Right hindlimb (tissue), 1 donor: Measurements from ENCODE around the gene MBD3L4.
"Not testable (repeated sequence)": the region's sequence is repeated elsewhere in the genome, so short reads cannot be mapped to it uniquely, and the experiment has no call there.

Experiments
- DNase-seq: peaks from one replicate; pipeline ENCODE4 v3.0.0-alpha.2; 2018

The MBD3L4 gene

DNA sequence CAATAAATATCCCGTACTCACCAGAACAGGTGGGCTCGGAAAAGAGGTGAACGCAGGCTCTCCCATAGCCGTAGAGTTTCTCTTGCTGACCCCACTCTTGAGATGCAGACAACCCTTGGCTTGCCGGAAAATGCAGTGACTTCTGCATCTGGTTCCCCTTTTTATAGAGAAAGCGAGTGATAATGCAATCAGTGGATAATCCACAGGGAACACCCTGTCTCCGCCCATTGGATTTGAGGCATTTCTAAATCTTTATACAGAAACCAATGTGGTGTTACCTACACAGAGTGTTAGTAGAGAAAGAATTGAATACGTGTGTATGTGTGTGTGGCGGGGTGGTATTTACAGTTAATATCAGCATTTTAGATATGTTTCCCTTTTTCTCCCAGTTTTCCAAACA, at the start of gene MBD3L4:
TSS of gene MBD3L4 (minus strand) at position 101 of the 400 bp plus-strand sequence. CDS start at position 66, 35 bp downstream.
- DNase-seq, result not testable (repeated sequence)

DNA sequence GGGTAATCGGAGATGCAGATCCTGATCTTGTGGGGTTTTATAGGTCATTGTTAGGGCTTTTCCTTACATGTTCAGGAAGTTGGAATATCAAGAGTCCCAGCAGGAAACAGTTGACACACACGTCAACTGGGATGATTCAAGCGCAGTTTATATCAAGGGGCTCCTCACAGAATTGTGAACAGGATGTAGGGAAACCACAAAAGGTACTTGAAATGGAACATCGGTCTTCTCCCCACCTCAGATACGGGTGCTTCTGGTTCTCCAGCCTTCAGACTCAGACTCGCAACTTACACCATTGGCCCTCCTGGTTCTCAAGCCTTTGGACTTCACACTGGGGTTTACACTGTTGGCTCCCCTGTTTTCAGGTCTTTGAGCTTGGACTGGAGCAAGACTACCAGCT, 49.0 kb upstream of the MBD3L4 start:
- DNase-seq, result no peak

DNA sequence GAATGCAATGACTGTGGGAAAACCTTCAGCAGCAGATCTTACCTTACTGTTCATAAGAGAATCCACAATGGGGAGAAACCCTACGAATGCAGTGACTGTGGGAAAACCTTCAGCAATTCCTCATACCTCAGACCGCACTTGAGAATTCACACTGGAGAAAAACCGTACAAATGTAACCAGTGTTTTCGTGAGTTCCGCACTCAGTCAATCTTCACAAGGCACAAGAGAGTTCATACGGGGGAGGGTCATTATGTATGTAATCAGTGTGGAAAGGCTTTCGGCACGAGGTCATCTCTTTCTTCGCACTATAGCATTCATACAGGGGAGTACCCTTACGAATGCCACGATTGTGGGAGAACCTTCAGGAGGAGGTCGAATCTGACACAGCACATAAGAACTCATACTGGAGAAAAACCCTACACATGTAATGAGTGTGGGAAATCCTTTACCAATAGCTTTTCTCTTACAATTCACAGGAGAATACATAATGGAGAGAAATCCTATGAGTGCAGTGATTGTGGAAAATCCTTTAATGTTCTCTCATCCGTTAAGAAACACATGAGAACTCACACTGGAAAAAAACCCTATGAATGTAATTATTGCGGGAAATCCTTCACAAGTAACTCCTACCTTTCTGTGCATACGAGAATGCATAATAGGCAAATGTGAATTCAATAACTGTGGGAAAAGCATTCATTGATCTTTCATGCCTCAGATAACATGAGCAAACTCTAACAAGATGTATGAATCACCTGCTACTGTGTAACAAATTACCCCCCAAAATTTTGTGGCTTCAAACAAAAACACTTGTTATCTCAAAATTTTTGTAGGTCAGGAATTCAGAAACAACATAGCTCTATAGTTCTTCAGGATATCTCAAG, 43.3 kb upstream of the MBD3L4 start:
- DNase-seq, result no peak

DNA sequence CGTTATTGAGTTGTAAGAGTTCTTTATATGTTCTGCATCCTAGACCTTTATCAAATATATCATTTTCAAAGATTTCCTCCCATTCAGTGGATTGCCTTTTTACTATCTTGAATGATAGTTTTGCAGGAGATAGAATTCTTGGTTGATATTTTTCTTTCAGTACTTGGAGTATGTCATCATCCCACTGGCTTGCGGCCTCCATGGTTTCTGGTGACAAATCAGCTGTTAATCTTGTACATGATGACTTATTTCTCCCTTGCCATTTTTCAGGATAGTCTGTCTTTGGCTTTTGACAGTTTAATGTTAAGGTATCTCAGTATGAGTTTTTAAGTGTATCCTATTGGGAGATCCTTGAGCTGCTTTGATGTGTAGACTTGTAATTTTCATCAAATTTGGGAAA, 38.0 kb upstream of the MBD3L4 start:
- no peak for DNase-seq

DNA sequence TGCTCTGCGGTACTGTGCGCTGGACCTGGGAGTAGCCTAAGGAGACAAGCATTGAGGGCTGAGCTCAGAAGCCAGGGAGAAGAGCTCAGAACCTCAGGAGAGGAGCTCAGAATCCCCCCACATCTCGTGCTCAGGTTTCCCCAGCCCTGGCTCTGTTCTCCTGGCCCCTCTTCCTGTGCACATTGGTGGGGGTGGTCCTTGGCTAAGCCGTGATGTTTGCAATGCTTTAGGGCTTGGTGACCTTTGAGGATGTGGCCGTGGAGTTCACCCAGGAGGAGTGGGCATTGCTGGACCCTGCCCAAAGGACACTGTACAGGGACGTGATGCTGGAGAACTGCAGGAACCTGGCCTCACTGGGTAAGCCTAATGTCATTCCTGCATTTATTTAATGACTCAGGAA, 36.2 kb upstream of the MBD3L4 start:
- no peak for DNase-seq

DNA sequence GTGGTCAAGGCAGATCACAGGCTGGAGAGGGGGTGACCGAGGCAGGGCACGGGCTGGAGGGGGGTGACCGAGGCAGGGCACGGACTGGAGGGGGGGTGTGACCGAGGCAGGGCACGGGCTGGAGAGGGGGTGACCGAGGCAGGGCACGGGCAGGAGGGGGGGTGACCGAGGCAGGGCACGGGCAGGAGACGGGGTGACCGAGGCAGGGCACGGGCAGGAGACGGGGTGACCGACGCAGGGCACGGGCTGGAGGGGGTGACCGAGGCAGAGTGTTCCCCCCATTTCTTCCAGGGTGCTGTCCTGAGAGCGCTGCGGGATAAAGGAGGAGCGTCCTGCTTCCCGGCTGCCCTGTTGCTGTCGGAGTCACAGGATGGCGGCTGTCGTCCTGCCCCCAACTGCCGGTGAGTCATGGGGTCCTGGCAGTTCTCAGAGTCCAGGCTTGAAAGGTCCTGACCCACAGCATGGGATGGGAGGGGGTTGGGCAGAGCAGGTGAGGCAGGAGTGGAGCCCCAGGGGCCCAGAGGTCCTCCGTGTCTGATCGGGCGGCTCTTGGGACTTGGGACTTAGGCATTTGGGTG, 34.8 kb upstream of the MBD3L4 start:
- DNase-seq, result no peak

DNA sequence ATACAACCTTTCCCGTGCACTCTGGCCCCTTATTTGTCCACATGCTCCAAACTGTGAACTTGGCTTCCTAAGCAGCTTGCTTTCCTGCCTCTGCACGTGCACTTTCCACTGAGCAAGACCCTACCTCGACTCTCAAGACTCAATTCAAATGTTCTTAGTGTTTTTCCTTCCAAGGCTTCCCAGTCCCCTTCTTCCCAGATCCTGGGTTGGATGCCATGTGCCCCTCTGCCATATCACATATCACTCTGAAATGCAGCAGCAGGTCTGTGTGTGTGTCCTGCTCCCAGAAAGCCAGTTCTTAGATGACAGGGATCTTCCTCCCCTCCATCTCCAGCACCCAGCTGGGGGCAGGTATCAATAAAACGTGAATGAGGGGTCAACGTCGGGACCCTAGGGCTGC, 32.6 kb upstream of the MBD3L4 start:
- DNase-seq, result no peak

DNA sequence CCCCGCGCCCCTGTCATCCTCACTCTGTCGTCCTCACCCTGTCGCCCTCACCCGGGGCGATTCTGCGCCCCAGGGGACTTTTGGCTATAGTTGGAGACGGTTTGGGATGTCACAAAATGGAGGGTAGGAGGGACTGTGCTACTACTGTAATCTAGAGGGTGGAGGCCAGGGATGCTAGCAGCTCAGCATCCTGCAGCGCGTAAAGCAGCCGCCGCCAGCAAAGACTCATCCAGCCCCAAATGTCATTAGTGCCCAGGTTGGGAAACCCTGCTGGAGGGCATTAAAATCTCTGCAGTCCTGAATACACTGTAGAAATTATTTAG, 29.9 kb upstream of the MBD3L4 start:
- no peak for DNase-seq

DNA sequence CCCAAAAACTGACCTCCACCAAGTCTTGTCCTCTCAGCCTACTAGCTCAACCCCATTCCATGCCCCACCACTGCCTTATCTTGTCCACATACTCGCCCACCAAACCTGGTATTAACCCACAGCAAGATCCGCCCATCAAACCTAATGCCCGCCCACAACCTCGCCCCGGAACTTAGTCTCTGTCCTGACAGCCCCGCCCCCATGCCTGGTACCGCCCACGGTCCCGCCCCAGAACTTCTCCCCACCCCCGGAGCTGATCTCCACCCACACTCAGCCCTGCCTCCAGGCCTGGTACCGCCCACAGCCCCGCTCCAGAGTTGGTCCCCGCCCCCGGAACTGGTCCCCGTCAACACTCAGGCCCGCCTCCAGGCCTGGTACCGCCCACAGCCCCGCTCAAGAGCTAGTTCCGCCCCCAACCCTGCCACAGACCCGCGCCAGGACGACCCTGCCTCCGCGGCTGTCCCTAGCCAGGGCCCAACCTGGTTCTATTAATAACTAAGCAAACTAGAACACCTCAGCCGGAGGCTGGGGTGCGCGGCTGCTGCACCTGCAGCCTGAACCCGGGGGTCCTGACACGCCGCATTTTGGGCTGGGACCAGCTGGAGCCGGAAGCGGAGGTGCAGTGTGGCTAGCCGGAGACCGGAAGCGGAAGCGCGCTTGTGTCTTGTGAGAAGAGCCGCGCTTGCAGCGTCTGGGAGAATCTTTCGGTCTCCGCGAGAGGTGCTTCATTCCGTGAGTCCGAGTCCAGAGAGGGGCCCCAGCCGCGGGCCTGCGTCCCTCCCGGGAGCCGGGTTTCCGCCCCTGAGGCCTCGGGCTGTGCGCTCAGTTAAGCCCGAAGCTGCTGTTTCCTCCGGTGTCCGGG, 29.3 kb upstream of the MBD3L4 start, which contains the start of gene ZNF557:
TSS of gene ZNF557 (plus strand) at position 662 of the 862 bp plus-strand sequence. CDS start 5,372 bp downstream, outside the sequence.
- DNase-seq, result peak; percentile 99

DNA sequence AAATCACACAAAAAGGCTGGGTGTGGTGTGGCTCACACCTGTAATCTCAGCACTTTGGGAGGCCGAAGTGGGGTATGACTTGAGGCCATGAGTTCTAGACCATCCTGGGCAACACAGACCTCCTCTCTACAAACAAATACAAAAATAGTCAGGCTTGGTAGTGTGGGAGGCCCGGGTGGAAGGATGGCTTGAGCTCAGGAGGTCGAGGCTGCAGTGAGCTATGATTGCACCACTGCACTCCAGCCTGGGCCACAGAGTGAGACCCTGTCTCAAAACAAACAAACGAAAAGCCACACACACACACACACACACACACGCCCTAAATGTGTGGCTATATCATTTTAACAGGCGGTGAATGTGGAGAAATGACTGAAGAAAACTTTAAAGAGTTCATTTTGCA, 28.6 kb upstream of the MBD3L4 start:
- no peak for DNase-seq

DNA sequence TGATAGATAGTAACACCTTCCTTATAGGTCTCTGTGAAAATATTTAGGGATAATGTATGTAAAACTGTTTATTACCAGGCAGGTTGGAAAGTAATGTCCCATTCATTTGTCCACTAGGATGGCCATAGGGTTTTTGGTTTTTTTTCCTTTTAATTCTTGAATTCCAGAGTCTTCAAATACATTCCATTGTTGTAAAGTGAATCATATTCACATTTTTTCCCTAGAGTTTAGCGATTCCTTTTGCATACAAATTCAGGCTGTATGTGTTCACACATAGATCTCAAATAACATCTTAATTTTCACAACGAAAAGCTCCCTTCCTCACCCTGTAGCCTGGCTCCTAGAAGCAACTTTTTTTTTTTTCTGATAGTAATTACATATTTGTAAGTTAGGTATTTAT, 27.7 kb upstream of the MBD3L4 start:
- DNase-seq, result no peak

DNA sequence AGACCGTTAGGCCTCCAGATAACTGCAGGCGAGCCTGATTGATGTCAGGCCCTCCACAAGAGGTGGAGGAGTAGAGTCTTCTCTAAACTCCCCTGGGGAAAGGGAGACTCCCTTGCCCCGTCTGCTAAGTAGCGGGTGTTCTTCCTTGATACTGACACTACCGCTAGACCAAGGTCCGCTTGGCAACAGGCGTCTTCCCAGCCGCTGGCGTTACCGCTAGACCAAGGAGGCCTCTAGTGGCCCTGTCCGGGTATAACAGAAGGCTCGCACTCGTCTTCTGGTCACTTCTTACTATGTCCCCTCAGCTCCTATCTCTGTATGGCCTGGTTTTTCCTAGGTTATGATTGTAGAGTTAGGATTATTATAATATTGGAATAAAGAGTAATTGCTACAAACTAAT, 27.1 kb upstream of the MBD3L4 start:
- not testable (repeated sequence) for DNase-seq

DNA sequence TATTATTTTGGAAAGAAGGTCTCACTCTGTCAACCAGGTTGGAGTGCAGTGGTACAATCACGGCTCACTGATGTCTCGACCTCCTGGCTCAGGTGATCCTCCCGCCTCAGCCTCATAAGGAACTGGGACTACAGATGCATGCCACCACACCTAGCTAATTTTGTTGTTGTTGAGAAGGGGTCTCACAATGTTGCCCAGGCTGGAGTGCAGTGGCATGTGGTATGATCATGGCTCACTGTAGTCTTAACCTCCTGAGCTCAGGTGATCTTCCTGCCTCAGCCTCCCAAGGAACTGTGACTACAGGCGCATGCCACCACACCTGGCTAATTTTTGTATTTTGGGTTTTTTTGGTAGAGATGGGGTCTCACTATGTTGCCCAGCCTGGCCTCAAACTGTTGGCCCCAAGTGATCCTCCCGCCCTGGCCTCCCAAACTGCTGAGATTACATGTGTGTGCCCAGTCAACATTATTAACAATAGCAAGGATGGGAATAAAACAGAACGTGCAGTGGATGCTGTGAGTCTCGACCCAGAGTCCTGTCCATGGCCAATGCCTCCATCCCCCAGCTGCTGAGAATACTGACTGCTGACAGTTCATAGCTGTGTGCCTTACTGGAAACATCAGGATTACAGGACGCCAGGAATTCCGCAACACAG, 23.9 kb upstream of the MBD3L4 start:
- no peak for DNase-seq

DNA sequence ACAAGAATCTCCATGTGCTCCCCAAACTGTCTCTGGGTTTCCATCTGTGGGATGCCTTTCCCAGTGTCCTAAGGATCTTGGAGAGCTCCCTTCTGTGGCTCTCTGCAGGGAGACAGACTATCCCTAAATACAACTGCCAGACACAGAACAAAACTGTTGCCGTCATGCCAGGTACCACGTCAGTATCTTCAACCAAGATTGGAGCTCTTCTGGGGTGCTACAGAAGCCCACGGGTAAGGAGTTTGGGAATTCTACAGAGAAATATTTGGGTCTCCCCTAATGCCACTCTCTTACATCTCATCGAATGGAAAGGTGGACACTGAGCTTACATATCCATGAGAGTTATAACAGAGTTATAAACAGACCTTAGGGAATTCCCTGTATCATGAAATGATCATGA, 23.4 kb upstream of the MBD3L4 start:
- DNase-seq, result no peak

DNA sequence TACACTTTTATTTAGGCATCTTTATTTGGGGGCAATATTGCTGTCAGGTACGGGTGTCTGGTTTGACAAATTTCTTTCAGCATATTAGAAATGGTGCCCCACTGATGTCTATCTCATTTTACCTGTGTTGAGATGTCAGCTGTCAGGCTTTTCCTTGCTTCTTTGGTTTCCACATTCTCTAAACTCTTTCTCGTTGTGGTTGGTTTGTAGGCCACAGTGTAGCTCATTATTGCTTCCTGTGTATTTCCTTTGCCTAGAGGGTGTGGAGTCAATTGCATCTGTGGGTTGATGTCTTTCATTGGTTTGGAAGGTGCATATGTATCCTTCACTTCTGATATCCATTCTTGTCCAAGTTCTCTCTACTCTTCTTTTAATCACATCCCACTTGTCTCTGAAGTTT, 20.0 kb upstream of the MBD3L4 start:
- DNase-seq, result not testable (repeated sequence)

DNA sequence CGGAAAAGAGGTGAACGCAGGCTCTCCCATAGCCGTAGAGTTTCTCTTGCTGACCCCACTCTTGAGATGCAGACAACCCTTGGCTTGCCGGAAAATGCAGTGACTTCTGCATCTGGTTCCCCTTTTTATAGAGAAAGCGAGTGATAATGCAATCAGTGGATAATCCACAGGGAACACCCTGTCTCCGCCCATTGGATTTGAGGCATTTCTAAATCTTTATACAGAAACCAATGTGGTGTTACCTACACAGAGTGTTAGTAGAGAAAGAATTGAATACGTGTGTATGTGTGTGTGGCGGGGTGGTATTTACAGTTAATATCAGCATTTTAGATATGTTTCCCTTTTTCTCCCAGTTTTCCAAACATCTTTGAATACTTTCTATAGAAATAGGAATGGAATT, 18.6 kb upstream of the MBD3L4 start, which contains the start of gene MBD3L3:
TSS of gene MBD3L3 (minus strand) at position 101 of the 400 bp plus-strand sequence. CDS start at position 30, 71 bp downstream.
- DNase-seq, result not testable (repeated sequence)

DNA sequence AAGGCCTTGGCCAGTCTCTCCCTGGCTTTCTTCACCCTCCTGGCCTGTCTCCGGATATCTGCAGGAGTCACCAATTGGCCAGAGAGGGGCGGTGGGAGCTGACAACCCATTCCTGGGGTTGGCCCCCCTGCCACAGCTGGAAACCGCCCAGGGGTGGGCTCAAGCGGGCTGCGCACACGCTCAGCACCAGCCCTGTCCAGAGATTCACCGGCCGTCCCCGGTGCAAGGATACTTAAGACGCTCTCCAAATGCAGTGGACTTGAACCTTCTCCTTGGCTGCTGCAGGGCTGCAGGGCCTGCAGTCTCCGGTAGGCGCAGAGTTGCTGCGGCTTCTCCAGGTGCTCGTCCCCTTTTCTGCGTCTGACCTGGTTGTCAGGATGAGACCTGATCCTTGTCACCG, 16.4 kb upstream of the MBD3L4 start:
- DNase-seq, result not testable (repeated sequence)

DNA sequence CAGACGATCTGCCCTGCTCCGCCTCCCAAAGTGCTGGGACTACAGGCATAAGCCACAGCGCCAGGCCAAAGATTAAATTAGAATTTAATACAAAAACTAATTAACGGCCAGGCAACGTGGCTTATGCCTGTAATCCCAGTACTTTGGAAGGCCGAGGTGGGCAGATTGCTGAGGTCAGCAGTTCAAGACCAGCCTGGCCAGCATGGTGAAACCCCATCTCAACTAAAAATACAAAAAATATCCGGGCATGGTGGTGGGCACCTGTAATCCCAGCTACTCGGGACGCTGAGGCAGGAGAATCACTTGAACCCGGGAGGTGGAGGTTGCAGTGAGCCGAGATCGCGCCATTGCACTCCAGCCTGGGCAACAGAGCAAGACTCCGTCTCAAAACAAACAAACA, 15.7 kb upstream of the MBD3L4 start:
- not testable (repeated sequence) for DNase-seq

DNA sequence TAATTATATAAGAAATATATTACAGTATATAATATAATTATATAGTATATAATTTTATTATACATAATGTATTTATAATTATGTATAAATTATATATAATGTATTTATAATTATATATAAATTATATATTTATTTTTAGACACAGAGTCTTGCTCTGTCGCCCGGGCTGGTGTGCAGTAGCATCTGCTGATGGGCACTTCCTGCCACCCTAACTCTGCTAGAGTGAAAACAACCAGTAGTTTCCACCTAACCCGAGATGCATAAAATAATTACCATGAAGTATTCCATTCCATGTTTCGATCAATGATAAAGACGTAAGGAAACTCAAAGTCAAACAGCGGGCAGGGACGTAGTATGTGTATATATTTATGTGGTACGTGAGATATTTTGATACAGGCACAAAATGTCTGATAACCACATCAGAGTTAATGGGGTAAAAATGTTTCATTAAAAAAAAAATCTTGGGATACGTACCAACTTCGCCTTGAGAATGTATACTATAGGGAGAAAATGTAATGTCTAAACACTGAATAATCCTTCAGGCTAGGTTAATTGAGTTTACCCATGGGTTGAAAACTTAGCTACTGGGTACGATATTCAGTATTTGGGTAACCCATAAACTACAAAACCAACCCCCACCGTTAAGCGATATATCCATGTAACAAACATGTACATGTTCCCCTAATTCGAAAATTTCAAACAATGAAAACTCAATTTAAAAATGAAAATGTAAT, 14.8 kb upstream of the MBD3L4 start:
- DNase-seq, result not testable (repeated sequence)

DNA sequence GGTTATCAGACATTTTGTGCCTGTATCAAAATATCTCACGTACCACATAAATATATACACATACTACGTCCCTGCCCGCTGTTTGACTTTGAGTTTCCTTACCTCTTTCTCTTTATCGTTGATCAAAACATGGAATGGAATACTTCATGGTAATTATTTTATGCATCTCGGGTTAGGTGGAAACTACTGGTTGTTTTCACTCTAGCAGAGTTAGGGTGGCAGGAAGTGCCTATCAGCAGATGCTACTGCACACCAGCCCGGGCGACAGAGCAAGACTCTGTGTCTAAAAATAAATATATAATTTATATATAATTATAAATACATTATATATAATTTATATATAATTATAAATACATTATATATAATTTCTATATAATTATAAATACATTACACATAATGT, 12.9 kb upstream of the MBD3L4 start:
- DNase-seq, result not testable (repeated sequence)

DNA sequence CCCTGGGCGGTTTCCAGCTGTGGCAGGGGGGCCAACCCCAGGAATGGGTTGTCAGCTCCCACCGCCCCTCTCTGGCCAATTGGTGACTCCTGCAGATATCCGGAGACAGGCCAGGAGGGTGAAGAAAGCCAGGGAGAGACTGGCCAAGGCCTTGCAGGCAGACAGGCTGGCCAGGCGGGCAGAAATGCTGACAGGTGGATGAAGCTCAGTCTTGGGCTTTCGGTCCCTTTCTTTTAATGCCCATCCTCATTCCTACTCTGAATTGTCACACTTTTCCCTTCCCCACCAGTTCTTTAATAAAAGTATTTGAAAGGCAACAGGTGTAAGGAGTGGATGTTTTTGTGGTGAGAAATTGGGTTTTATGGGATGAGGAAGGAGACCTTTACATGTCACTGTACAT, 11.4 kb upstream of the MBD3L4 start:
- not testable (repeated sequence) for DNase-seq

DNA sequence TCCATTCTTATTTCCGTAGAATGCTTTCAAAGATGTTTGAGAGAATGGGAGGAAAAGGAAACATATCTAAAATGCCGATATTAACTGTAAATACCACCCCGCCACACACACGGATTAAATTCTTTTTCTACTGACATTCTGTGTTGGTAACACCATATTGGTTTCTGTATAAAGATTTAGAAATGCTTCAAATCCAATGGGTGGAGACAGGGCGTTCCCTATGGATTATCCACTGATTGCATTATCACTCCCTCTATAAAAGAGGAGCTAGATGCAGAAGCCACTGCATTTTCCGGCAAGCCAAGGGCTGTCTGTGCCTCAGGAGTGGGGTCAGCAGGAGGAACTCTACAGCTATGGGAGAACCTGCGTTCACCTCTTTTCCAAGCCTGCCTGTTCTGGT, 9.0 kb upstream of the MBD3L4 start, which contains the start of gene MBD3L2:
TSS of gene MBD3L2 (plus strand) at position 301 of the 400 bp plus-strand sequence. CDS start at position 354, 53 bp downstream.
- not testable (repeated sequence) for DNase-seq
